Activated effector memory CD4-positive, alpha-beta T cell treated with anti-CD3 and anti-CD28 coated beads, Interleukin-2, amount 50 U/mL, for 16 hours (primary cell): Measurements from ENCODE around the gene KRTAP4-9.
"Not testable (repeated sequence)": the region's sequence is repeated elsewhere in the genome, so short reads cannot be mapped to it uniquely, and the experiment has no call there.

Experiments used
- DNase-seq: peaks from one replicate; pipeline ENCODE4 v3.0.0-alpha.2; 2020

KRTAP4-9 gene

GRCh38 chr17:41098481-41098880 lies 6.7 kb upstream of the KRTAP4-9 start:
- DNase-seq, result no peak

- not testable (repeated sequence) for DNase-seq
Measured at GRCh38 chr17:41099682-41100480, 5.3 kb upstream of the KRTAP4-9 start.

GRCh38 chr17:41101586-41102259 lies 3.5 kb upstream of the KRTAP4-9 start, which contains the start of gene KRTAP4-16:
Gene KRTAP4-16, minus strand, starts transcription at chr17:41102209. Its CDS starts 0 bp downstream, at chr17:41102209.
- DNase-seq, result no peak

- no peak for DNase-seq
Measured at GRCh38 chr17:41103896-41104295, 1.3 kb upstream of the KRTAP4-9 start.

GRCh38 chr17:41104386-41105038 lies 677 bp upstream of the KRTAP4-9 start:
- DNase-seq, result not testable (repeated sequence)

- no peak for DNase-seq
Measured at GRCh38 chr17:41107941-41108450, 2.8 kb downstream of the KRTAP4-9 start.

- not testable (repeated sequence) for DNase-seq
Measured at GRCh38 chr17:41108728-41109386, 3.7 kb downstream of the KRTAP4-9 start.

- DNase-seq, result no peak
Measured at GRCh38 chr17:41111151-41111885, 6.1 kb downstream of the KRTAP4-9 start.

- DNase-seq, result no peak
Measured at GRCh38 chr17:41116297-41116696, 11.1 kb downstream of the KRTAP4-9 start.

- not testable (repeated sequence) for DNase-seq
Measured at GRCh38 chr17:41117846-41118386, 12.7 kb downstream of the KRTAP4-9 start, which contains the start of gene KRTAP4-11. Gene KRTAP4-11, minus strand, starts transcription at chr17:41118373. Its CDS starts 58 bp downstream, at chr17:41118315.

- DNase-seq, result no peak
Measured at GRCh38 chr17:41118721-41119120, 13.5 kb downstream of the KRTAP4-9 start.

- not testable (repeated sequence) for DNase-seq
Measured at GRCh38 chr17:41119696-41120690, 14.8 kb downstream of the KRTAP4-9 start.

- no peak for DNase-seq
Measured at GRCh38 chr17:41121742-41122141, 16.6 kb downstream of the KRTAP4-9 start.

GRCh38 chr17:41123292-41123990 lies 18.3 kb downstream of the KRTAP4-9 start:
- DNase-seq, result not testable (repeated sequence)

- DNase-seq, result not testable (repeated sequence)
Measured at GRCh38 chr17:41123991-41124371, 18.8 kb downstream of the KRTAP4-9 start, which contains the start of gene KRTAP4-12. Gene KRTAP4-12, minus strand, starts transcription at chr17:41124182. Its CDS starts 60 bp downstream, at chr17:41124122.

- no peak for DNase-seq
Measured at GRCh38 chr17:41125064-41125463, 19.9 kb downstream of the KRTAP4-9 start.

GRCh38 chr17:41126412-41126811 lies 21.2 kb downstream of the KRTAP4-9 start:
- no peak for DNase-seq

- no peak for DNase-seq
Measured at GRCh38 chr17:41127371-41127770, 22.2 kb downstream of the KRTAP4-9 start.

GRCh38 chr17:41131979-41132378 lies 26.8 kb downstream of the KRTAP4-9 start:
- DNase-seq, result no peak
